Measurements from ENCODE around the gene RNF130. TPM values are rescaled to one million over a fixed set of nuclear protein-coding genes. Genes with fewer than 3 reads are reported as not detected.
A peak's percentile ranks its signal among the peaks of the same experiment; 100 is the strongest.

The RNF130 gene
- total and polyA plus RNA-seq, 4 donors, result 75.9 to 123 (median 90.8) TPM

- peaks cover 0 to 9% (median 0%) of the 10 kb centered on the region in 4 donors for H3K36me3 ChIP-seq (ENCODE audit: control insufficient read depth in 4 of 4, insufficient read depth in 4 of 4, low read length in 4 of 4)
- peaks cover 4 to 21% (median 10%) of the 10 kb centered on the region in 5 donors for H3K4me1 ChIP-seq (ENCODE audit: control insufficient read depth in 5 of 5, insufficient read depth in 5 of 5, low read length in 5 of 5)
- DNase-seq (peak in 2 of 3 donors; percentile 51 to 60), ATAC-seq (ENCODE audit: insufficient read depth, low FRiP score) (no peak)
- no peaks in the 10 kb centered on the region for H3K27me3 ChIP-seq (ENCODE audit: control insufficient read depth in 3 of 3, insufficient read depth in 3 of 3, low read length in 2 of 3)
- no peak for TF ChIP-seq CTCF (IDR thresholded peaks at IDR 0.05; ENCODE audit: control extremely low read depth, extremely low read depth)
- peaks cover 0 to 3% (median 0%) of the 10 kb centered on the region in 4 donors for H3K9me3 ChIP-seq (ENCODE audit: control insufficient read depth in 4 of 4, insufficient read depth in 3 of 4, low read length in 3 of 4)
- H3K4me3 ChIP-seq, result no peak overlapping the region
- no peak overlapping the region for H3K9ac ChIP-seq (ENCODE audit: insufficient read depth in 1 of 2, low read length in 2 of 2)
- WGBS, 2 donors, result 37 to 42% methylated on average over 2 of the region's 2 CpGs
- no peak overlapping the region for H3K27ac ChIP-seq (ENCODE audit: low read depth in 1 of 2, low read length in 1 of 2)
Observed at GRCh38 chr5:180049185-180049548, 22.4 kb downstream of the RNF130 start.

GRCh38 chr5:180047667-180048066, 23.9 kb downstream of the RNF130 start:
- H3K4me3 ChIP-seq, result no peak overlapping the region
- peaks cover 0 to 9% (median 0%) of the 10 kb centered on the region in 4 donors for H3K36me3 ChIP-seq (ENCODE audit: control insufficient read depth in 4 of 4, insufficient read depth in 4 of 4, low read length in 4 of 4)
- DNase-seq (peak; percentile 42 to 63 (median 55)), ATAC-seq (ENCODE audit: insufficient read depth, low FRiP score) (no peak)
- H3K9ac ChIP-seq (ENCODE audit: insufficient read depth in 1 of 2, low read length in 2 of 2), result no peak overlapping the region
- TF ChIP-seq CTCF (IDR thresholded peaks at IDR 0.05; ENCODE audit: control extremely low read depth, extremely low read depth), result no peak
- H3K9me3 ChIP-seq (ENCODE audit: control insufficient read depth in 4 of 4, insufficient read depth in 3 of 4, low read length in 3 of 4), result peaks cover 0 to 3% (median 0%) of the 10 kb centered on the region in 4 donors
- no peaks in the 10 kb centered on the region for H3K27me3 ChIP-seq (ENCODE audit: control insufficient read depth in 3 of 3, insufficient read depth in 3 of 3, low read length in 2 of 3)
- 36 to 57% methylated on average over 8 of the region's 8 CpGs for WGBS, 2 donors
- H3K27ac ChIP-seq (ENCODE audit: low read depth in 1 of 2, low read length in 1 of 2), result no peak overlapping the region
- H3K4me1 ChIP-seq (ENCODE audit: control insufficient read depth in 5 of 5, insufficient read depth in 5 of 5, low read length in 5 of 5), result peaks cover 4 to 21% (median 11%) of the 10 kb centered on the region in 5 donors

GRCh38 chr5:180046656-180047055, 24.9 kb downstream of the RNF130 start:
- H3K4me1 ChIP-seq (ENCODE audit: control insufficient read depth in 5 of 5, insufficient read depth in 5 of 5, low read length in 5 of 5), result peaks cover 4 to 21% (median 11%) of the 10 kb centered on the region in 5 donors
- TF ChIP-seq CTCF (IDR thresholded peaks at IDR 0.05; ENCODE audit: control extremely low read depth, extremely low read depth), result no peak
- no peak overlapping the region for H3K9ac ChIP-seq (ENCODE audit: insufficient read depth in 1 of 2, low read length in 2 of 2)

More at GRCh38 chr5:180046656-180047055, 24.9 kb downstream of the RNF130 start:
- ATAC-seq (ENCODE audit: insufficient read depth, low FRiP score) (no peak), DNase-seq (no peak)
- Histone ChIP-seq H3K9me3 (ENCODE audit: control insufficient read depth in 4 of 4, insufficient read depth in 3 of 4, low read length in 3 of 4) (peaks cover 0 to 3% (median 0%) of the 10 kb centered on the region in 4 donors), H3K27me3 (ENCODE audit: control insufficient read depth in 3 of 3, insufficient read depth in 3 of 3, low read length in 2 of 3) (no peaks in the 10 kb centered on the region), H3K36me3 (ENCODE audit: control insufficient read depth in 4 of 4, insufficient read depth in 4 of 4, low read length in 4 of 4) (peaks cover 0 to 9% (median 0%) of the 10 kb centered on the region in 4 donors), H3K4me3 (no peak overlapping the region), H3K27ac (ENCODE audit: low read depth in 1 of 2, low read length in 1 of 2) (no peak overlapping the region)
- 70 to 83% methylated on average over 5 of the region's 5 CpGs for WGBS, 2 donors
